VCaP (cell line): ENCODE results near the gene TMA7B.

Experiments
- H3K27ac ChIP-seq: fragments of 450-650 bp; 2 replicates; pipeline ENCODE4 v1.5.1; 2017
- CTCF ChIP-seq: fragments of 450-650 bp; conservative IDR thresholded peaks from 2 replicates; pipeline ENCODE4 v1.5.1; 2017; ENCODE audit warnings: mild to moderate bottlenecking, moderate library complexity

The TMA7B gene

GRCh38 chr22:40008726-40009291 lies 48.6 kb downstream of the TMA7B start:
- no peak for TF ChIP-seq CTCF
- no peak overlapping the region for H3K27ac ChIP-seq

- no peak overlapping the region for H3K27ac ChIP-seq
Observed at GRCh38 chr22:40009292-40009774, 49.1 kb downstream of the TMA7B start.

GRCh38 chr22:40009951-40010671 lies 49.9 kb downstream of the TMA7B start:
- no peak for TF ChIP-seq CTCF
- H3K27ac ChIP-seq, result no peak overlapping the region

More at GRCh38 chr22:40009292-40009774, 49.1 kb downstream of the TMA7B start:
- no peak for TF ChIP-seq CTCF

- H3K27ac ChIP-seq, result no peak overlapping the region
Observed at GRCh38 chr22:40010746-40011145, 50.5 kb downstream of the TMA7B start.

More at GRCh38 chr22:40010746-40011145, 50.5 kb downstream of the TMA7B start:
- TF ChIP-seq CTCF, result no peak
